ENCODE measurements around the gene NSMCE1. TPM values are rescaled to one million over a fixed set of nuclear protein-coding genes. Genes with fewer than 3 reads are reported as not detected.

NSMCE1 gene
- total RNA-seq, 1 experiment from 2014 or later = 19.3 TPM

DNA sequence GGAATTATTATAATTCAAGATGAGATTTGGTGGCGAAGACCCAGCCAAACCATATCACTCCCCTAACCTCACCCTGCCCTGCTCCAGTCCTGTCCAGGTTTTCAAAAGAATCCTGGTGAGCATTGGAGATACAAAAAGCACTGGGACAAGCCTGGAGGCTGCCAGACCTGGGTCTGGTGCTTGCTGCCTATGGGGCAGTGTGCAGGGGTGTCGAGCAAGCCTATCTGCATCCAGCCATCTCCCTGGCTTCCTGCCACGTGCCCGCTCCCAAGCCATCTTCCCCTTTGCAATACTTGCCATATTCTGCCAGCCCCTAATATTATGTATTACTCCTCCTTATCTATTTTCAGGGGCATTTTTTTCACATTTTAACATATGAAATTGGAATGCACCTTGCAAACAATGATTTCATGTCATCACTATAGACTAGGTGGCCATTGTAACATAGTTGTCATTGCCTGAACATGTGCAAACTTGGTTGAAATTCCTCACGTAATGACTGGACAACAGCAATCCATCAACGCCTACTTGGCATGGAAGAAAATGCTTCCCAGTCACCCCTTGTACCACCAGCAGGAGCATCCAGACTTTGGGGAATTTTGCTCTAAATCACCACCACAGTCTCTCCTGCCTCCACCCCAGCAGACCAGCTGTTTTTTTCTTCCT is 73.4 kb downstream of the NSMCE1 start:
- no peak overlapping the region for H3K27ac Mint-ChIP-seq
- Histone ChIP-seq H3K27ac (ENCODE audit: insufficient read length, low read depth, low read length) (no peak overlapping the region), H2BK120ac (ENCODE audit: low read depth, low read length, poor library complexity, severe bottlenecking) (no peak overlapping the region), H2BK12ac (ENCODE audit: insufficient read length, low read depth, low read length) (no peak overlapping the region), H4K5ac (ENCODE audit: insufficient read length, low read depth, low read length) (no peak overlapping the region), H3K56ac (ENCODE audit: insufficient read length, low read depth, low read length) (no peak overlapping the region), H3K79me2 (ENCODE audit: insufficient read depth, low read length) (no peaks in the 10 kb centered on the region), H3T11ph (ENCODE audit: low read length) (no peak overlapping the region), H2BK15ac (ENCODE audit: low read depth, low read length) (no peak overlapping the region), H3K79me1 (ENCODE audit: insufficient read depth, low read depth, low read length, poor library complexity, severe bottlenecking) (no peaks in the 10 kb centered on the region), H4K91ac (ENCODE audit: insufficient read length, low read depth, low read length) (no peak overlapping the region), H2AK5ac (ENCODE audit: insufficient read length, low read length) (no peak overlapping the region), H4K8ac (replicated peaks; ENCODE audit: insufficient read length, low read depth, low read length) (no peak overlapping the region), H3K23me2 (ENCODE audit: insufficient read length, low read depth, low read length, poor library complexity, severe bottlenecking) (no peaks in the 10 kb centered on the region), H3K4me2 (ENCODE audit: insufficient read depth, insufficient read length, low read length) (no peak overlapping the region), H3K27me3 (ENCODE audit: insufficient read depth, low read length) (no peaks in the 10 kb centered on the region; the same call in 1 of the 2 replicates), H3K4ac (ENCODE audit: low read depth, low read length) (no peak overlapping the region), H2AFZ (ENCODE audit: low read length) (no peak overlapping the region), H3K9me3 (ENCODE audit: control insufficient read depth, low read depth, low read length) (no peaks in the 10 kb centered on the region), H3K9ac (ENCODE audit: extremely low read depth, insufficient read length, low read length) (no peak overlapping the region), H3K14ac (ENCODE audit: insufficient read depth, low read length) (no peak overlapping the region), H3K4me1 (ENCODE audit: insufficient read depth, low read length) (peaks cover 2% of the 10 kb centered on the region; the same call in 1 of the 2 replicates), H2BK5ac (ENCODE audit: insufficient read length, low read length) (no peak overlapping the region), H3K18ac (ENCODE audit: insufficient read length, low read depth, low read length) (no peak overlapping the region), H4K20me1 (ENCODE audit: control insufficient read depth, insufficient read depth, insufficient read length) (no peaks in the 10 kb centered on the region), H3K23ac (ENCODE audit: insufficient read length, low read depth, low read length) (no peak overlapping the region), H2BK20ac (ENCODE audit: low read depth, low read length, poor library complexity, severe bottlenecking) (no peak overlapping the region)
- H3K36me3 Mint-ChIP-seq (ENCODE audit: insufficient read depth in 1 of 3, low read depth in 3 of 3) = no peaks in the 10 kb centered on the region
- no peak overlapping the region for H3K4me3 Mint-ChIP-seq
- H3K9me3 Mint-ChIP-seq = peaks cover 4 to 5% of the 10 kb centered on the region in 2 experiments; a peak in 2 of 5 replicates
- WGBS (ENCODE audit: extremely low coverage, insufficient read length, low lambda C conversion rate) = no CpG with 5 or more reads among the region's 6 CpGs
- H3K4me1 Mint-ChIP-seq = peaks cover 11 to 13% of the 10 kb centered on the region in 2 experiments
- DNase-seq = no peak
- peaks cover 15% of the 10 kb centered on the region for H3K27me3 Mint-ChIP-seq (ENCODE audit: low read depth)
- no peak for TF ChIP-seq CTCF (conservative IDR thresholded peaks at IDR 0.05)

Data from H9 (cell line).